ENCODE results near the gene PGRMC2. TPM values are rescaled to one million over a fixed set of nuclear protein-coding genes. Genes with fewer than 3 reads are reported as not detected.

Gene PGRMC2, protein sequence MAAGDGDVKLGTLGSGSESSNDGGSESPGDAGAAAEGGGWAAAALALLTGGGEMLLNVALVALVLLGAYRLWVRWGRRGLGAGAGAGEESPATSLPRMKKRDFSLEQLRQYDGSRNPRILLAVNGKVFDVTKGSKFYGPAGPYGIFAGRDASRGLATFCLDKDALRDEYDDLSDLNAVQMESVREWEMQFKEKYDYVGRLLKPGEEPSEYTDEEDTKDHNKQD
- total RNA-seq (2022; extraction: Qiagen RNA extraction; ENCODE audit: low read depth), result 71.3 to 104 TPM (median 87.7 TPM) in 5 replicates

DNA sequence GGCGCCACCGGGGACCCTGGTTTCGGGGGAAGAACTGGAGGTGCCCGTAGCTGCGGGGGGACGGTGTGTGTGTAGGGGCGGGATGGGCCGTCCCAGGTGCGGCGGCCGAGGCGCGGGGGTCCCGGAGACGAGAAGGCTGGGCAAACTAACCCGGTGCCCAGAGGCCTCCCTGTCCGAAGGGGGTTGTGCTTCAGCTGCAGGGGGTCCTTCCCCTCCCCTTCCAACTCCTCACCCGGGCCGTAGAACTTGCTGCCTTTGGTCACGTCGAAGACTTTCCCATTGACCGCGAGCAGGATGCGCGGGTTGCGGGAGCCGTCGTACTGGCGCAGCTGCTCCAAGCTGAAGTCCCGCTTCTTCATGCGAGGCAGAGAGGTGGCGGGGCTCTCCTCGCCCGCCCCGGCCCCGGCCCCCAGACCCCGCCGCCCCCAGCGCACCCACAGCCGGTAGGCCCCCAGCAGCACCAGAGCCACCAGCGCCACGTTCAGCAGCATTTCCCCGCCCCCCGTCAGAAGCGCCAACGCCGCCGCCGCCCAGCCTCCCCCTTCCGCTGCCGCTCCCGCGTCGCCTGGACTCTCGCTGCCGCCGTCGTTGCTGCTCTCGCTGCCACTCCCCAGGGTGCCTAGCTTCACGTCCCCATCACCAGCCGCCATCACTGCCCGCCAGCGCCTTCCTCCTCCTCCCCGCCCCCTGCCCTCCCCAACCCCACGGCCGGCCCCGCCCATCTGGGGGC lies at the start of gene PGRMC2:
TSS of gene PGRMC2 (minus strand) at position 673 of the 730 bp plus-strand sequence. CDS start at position 650, 23 bp downstream.

Other genes starting within 250 kb of the PGRMC2 start
- 10.8 to 15.9 TPM (median 13.2 TPM) in 5 replicates for gene LARP1B, start 226.5 kb downstream of the PGRMC2 start, total RNA-seq (2022; extraction: Qiagen RNA extraction; ENCODE audit: low read depth)

Data from A549 treated with DMSO at 1 μM for 4 hours (cell line).